ENCODE measurements around the gene PRDM16.

Gene PRDM16

DNA sequence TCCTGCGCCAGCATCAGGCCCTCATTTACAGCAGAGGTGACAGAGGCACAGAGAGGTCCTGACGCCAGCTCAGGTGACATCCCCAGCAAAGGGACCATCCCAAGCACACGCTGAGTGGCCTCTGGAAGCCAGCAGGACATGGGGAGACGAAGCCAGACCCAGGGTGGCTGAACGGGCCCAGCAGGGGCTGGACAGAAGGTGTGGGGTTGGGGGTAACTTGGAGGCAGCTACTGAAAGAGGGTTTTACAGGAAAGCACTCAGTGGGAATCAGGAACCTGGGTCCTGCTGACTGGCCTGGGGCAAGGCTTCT, 383.8 kb downstream of the PRDM16 start:
- no peak for DNase-seq (ENCODE audit: low read depth)
- H3K4me3 ChIP-seq (ENCODE audit: low read depth, low read length): no peak overlapping the region
- TF ChIP-seq POLR2A (IDR thresholded peaks at IDR 0.05; ENCODE audit: extremely low read depth, insufficient read length) (no peak), MYC (IDR thresholded peaks at IDR 0.05; ENCODE audit: low read depth, low read length) (no peak)
- TF ChIP-seq, protein P1, sequence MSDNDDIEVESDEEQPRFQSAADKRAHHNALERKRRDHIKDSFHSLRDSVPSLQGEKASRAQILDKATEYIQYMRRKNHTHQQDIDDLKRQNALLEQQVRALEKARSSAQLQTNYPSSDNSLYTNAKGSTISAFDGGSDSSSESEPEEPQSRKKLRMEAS (IDR thresholded peaks at IDR 0.05; ENCODE audit: low read depth, low read length): no peak
- TF ChIP-seq, protein P2, sequence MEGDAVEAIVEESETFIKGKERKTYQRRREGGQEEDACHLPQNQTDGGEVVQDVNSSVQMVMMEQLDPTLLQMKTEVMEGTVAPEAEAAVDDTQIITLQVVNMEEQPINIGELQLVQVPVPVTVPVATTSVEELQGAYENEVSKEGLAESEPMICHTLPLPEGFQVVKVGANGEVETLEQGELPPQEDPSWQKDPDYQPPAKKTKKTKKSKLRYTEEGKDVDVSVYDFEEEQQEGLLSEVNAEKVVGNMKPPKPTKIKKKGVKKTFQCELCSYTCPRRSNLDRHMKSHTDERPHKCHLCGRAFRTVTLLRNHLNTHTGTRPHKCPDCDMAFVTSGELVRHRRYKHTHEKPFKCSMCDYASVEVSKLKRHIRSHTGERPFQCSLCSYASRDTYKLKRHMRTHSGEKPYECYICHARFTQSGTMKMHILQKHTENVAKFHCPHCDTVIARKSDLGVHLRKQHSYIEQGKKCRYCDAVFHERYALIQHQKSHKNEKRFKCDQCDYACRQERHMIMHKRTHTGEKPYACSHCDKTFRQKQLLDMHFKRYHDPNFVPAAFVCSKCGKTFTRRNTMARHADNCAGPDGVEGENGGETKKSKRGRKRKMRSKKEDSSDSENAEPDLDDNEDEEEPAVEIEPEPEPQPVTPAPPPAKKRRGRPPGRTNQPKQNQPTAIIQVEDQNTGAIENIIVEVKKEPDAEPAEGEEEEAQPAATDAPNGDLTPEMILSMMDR (IDR thresholded peaks at IDR 0.05; ENCODE audit: low read depth, low read length): no peak

DNA sequence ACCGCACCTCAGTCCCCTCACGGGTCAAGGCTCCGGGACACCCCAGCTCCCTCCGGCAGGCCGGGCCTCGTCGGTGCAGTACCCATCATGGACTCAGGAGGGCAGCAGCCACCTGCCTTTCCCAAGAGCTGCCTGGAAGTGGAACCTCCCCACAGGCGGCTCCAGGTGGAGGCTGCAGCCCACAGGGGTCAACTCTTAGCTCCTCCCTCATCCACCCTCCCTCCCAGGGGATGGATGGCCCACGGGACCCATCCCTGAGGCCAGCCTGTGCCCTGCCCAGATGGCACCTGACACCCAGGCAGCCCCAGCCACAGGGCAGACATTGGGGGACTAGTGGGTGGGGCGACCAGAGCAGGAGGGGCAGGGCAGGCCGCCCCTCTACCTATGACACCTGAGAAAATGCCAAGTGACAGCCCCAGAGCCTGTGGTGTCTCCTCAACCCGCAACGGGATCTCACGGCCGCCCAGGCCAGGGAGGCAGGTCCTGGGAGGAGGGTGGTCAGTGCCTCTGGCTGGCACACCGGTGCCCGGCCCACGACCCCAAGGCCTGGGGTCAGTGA, 384.3 kb downstream of the PRDM16 start:
- peak; percentile 72 for DNase-seq (ENCODE audit: low read depth)
- TF ChIP-seq MYC (IDR thresholded peaks at IDR 0.05; ENCODE audit: low read depth, low read length): no peak
- TF ChIP-seq, protein P2 (IDR thresholded peaks at IDR 0.05; ENCODE audit: low read depth, low read length): peak; percentile 92
- H3K4me3 ChIP-seq (ENCODE audit: low read depth, low read length): no peak overlapping the region

DNA sequence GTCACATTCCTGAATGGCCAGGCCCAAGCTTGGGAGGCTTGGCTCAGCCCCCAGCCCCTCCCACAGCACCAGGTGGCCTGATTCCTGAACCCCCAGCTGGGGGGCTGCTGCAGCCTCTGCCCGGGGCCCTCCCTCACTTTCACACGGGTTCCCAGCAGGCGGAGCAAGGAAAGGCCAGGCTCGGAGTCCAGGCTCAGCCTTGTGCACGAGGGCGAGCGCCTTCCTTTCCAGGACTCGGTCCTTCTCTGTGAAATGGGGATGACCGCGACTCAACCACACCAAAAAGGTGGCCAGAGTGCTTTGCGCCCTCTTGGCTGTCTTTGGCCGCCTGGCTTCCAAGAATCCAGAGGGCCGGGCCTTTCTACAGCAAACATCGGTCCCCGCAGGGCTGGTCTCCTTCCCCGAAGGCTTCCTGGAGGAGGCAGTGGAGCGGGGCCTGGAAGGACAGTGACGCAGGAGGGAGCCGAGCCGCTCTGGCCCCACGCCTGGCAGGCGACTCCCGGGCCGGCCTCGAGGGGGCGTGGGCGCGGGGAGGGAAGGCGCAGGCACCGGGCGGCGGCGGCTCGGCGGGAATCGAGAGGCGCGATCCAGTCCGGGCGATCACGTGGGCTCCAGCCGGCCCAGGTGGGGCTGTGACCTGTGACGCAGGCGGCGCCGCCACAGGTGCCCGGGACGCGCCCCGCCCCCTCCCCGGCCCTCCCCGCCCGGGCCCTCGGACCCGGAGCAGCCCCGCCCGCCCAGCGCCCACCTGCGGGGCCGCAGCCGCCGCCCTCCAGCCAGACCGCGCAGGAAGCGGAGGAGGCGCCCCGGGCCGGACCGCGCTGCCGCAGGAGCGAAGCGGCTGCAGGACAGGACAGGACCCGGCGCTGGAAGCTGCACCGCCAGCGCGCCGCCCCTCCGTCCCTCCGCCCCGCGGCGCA, 385.1 kb downstream of the PRDM16 start, which contains the start of gene ARHGEF16:
ARHGEF16 (plus strand) TSS at position 775 of the 920 bp plus-strand sequence. CDS start 8,420 bp downstream, outside the sequence.
- H3K4me3 ChIP-seq (ENCODE audit: low read depth, low read length): no peak within 1 kb of the TSS
- peak; percentile 70 for DNase-seq (ENCODE audit: low read depth)
- TF ChIP-seq POLR2A (IDR thresholded peaks at IDR 0.05; ENCODE audit: extremely low read depth, insufficient read length): no peak
- TF ChIP-seq, protein P1 (IDR thresholded peaks at IDR 0.05; ENCODE audit: low read depth, low read length): peak; percentile 44; the same call in 1 of the 2 replicates
- TF ChIP-seq, protein P2 (IDR thresholded peaks at IDR 0.05; ENCODE audit: low read depth, low read length): peak; percentile 18
- no peak for TF ChIP-seq MYC (IDR thresholded peaks at IDR 0.05; ENCODE audit: low read depth, low read length)

DNA sequence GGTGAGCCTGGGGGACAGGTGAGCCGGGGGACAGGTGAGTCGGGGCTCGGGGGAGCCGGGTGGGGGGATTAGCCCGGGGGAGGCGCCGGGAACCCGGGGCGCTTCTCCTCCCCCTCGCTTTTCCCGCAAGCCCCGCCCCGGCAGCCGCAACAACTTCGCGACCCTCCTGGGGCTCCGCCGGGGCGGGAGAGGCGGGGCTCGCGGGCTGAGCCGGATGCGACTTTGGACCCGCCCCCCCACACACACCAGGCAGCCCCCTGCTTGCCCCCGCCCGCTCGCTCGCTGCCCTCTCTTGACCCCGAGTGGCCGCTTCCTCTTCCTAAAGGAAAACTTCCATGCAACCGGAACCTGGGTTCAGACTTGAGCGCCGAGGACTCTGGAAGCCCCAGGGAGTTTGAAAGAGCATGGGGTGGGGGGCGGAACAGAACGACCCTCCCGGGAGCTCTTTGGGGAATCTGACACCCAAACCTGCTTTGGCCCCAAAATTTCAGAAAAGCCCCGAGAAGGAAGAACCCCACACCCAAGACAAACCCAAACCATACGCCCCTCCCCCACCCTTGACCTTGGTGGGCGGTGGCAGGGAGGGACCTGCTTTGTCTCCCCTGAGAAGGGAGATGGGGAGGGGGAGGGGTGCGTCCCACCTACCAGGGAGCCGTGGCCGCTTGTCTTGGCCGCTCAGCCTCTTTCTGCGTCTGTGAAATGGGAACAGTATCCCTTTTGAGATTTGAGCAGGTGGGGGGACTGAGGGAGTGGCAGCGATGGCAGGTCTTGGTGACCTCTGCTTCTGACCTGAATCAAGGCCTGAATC, 386.0 kb downstream of the PRDM16 start:
- H3K4me3 ChIP-seq (ENCODE audit: low read depth, low read length): no peak overlapping the region
- TF ChIP-seq, protein P2 (IDR thresholded peaks at IDR 0.05; ENCODE audit: low read depth, low read length): no peak
- TF ChIP-seq MYC (IDR thresholded peaks at IDR 0.05; ENCODE audit: low read depth, low read length): no peak
- no peak for TF ChIP-seq POLR2A (IDR thresholded peaks at IDR 0.05; ENCODE audit: extremely low read depth, insufficient read length)
- TF ChIP-seq, protein P1 (IDR thresholded peaks at IDR 0.05; ENCODE audit: low read depth, low read length): no peak
- peak; percentile 74 for DNase-seq (ENCODE audit: low read depth)

DNA sequence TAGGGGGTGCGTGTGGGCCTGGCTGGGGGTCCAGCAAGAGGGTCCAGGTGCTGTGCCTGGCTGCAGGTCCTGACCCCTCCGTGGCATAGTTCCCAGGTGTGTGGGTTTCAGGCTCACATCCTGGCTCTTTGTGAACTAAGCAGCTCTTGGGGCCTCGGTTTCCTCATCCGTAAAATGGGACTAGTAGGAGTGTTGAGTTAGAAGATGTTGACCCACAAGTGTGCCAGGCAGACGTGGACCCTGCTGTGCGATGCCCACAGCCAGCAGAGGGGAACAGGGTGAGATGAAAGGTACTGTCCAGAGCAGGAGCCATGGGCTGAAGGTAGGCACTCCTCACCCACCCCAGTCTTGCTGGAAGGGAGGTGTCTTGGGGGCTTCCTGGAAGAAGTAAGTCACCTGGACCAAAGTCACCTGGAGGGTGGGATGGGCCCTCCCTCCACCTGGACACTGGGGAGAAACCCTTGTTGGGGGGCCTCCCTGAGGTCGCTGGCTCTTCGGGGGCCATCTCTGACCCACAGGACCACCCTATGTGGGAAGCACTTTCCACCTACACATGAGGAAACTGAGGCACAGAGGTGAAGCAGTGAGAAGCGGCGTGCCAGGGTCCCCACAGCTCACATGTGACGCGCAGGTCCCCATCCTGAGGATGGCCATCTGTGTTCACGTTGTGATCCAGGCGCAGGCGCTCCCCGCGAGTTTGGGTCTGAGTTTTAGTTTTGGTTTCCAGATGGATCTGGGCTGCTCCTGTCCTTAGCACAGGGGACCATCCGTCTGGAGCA, 386.9 kb downstream of the PRDM16 start:
- H3K4me3 ChIP-seq (ENCODE audit: low read depth, low read length): no peak overlapping the region
- TF ChIP-seq MYC (IDR thresholded peaks at IDR 0.05; ENCODE audit: low read depth, low read length) (no peak), POLR2A (IDR thresholded peaks at IDR 0.05; ENCODE audit: extremely low read depth, insufficient read length) (no peak)
- TF ChIP-seq, protein P1 (IDR thresholded peaks at IDR 0.05; ENCODE audit: low read depth, low read length): no peak
- TF ChIP-seq, protein P2 (IDR thresholded peaks at IDR 0.05; ENCODE audit: low read depth, low read length): no peak

More for the DNA sequence above, 386.9 kb downstream of the PRDM16 start:
- no peak for DNase-seq (ENCODE audit: low read depth)
